ENCODE results near the gene LCE4A.
"Not testable (repeated sequence)": the region's sequence is repeated elsewhere in the genome, so short reads cannot be mapped to it uniquely, and the experiment has no call there.

The LCE4A gene

GRCh38 chr1:152707860-152708259, at the start of gene LCE4A:
TSS of gene LCE4A (plus strand) at chr1:152708160. CDS start at chr1:152709076, 916 bp downstream.
- no peak for DNase-seq (ENCODE audit: low read depth, low spot score)

DNA sequence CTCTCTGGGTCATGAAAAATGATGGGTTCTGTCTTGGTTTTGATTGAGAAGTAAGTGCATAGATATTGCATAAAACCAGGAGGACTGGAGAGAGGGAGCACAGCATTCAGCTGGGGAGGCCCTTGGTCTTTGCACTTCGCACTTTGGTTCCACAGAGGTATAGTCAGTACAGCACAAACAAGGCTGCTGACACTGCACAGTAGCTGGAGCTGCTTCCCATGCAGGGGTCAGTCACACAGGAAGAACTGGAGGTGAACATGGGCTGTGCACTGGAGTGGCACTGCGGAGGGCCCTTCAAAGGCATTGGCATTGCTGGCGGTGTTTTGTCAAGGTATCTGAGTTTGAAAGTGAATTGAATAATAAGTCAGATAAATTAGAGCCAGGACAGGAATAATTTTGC, 49.3 kb upstream of the LCE4A start:
- in situ Hi-C loops (cut with HindIII; ENCODE audit: low sequenced_read_pairs): no loop called here
- DNase-seq (ENCODE audit: low read depth, low spot score): no peak
- TF ChIP-seq, protein P1, sequence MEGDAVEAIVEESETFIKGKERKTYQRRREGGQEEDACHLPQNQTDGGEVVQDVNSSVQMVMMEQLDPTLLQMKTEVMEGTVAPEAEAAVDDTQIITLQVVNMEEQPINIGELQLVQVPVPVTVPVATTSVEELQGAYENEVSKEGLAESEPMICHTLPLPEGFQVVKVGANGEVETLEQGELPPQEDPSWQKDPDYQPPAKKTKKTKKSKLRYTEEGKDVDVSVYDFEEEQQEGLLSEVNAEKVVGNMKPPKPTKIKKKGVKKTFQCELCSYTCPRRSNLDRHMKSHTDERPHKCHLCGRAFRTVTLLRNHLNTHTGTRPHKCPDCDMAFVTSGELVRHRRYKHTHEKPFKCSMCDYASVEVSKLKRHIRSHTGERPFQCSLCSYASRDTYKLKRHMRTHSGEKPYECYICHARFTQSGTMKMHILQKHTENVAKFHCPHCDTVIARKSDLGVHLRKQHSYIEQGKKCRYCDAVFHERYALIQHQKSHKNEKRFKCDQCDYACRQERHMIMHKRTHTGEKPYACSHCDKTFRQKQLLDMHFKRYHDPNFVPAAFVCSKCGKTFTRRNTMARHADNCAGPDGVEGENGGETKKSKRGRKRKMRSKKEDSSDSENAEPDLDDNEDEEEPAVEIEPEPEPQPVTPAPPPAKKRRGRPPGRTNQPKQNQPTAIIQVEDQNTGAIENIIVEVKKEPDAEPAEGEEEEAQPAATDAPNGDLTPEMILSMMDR (IDR thresholded peaks at IDR 0.05; ENCODE audit: low read depth, low read length): no peak
- no peak overlapping the region for H3K4me3 ChIP-seq (ENCODE audit: low read depth, low read length)

More at GRCh38 chr1:152707860-152708259, at the start of gene LCE4A:
- TF ChIP-seq, protein P1 (IDR thresholded peaks at IDR 0.05; ENCODE audit: low read depth, low read length): no peak
- no peak within 1 kb of the TSS for H3K4me3 ChIP-seq (ENCODE audit: low read depth, low read length)
- in situ Hi-C loops (cut with HindIII; ENCODE audit: low sequenced_read_pairs): no loop called here

- in situ Hi-C loops (cut with HindIII; ENCODE audit: low sequenced_read_pairs): no loop called here
- TF ChIP-seq, protein P1 (IDR thresholded peaks at IDR 0.05; ENCODE audit: low read depth, low read length): no peak
- no peak for DNase-seq (ENCODE audit: low read depth, low spot score)
- no peak within 1 kb of the TSS for H3K4me3 ChIP-seq (ENCODE audit: low read depth, low read length)
These were observed 44.9 kb upstream of the LCE4A start, which contains the start of gene LCE2D for GRCh38 chr1:152663098-152663497. TSS of gene LCE2D (plus strand) at chr1:152663380. CDS start at chr1:152664106, 726 bp downstream.

GRCh38 chr1:152666171-152666570, 41.8 kb upstream of the LCE4A start:
- H3K4me3 ChIP-seq (ENCODE audit: low read depth, low read length); DNase-seq (ENCODE audit: low read depth, low spot score); in situ Hi-C loops (cut with HindIII; ENCODE audit: low sequenced_read_pairs): not testable (repeated sequence)

DNA sequence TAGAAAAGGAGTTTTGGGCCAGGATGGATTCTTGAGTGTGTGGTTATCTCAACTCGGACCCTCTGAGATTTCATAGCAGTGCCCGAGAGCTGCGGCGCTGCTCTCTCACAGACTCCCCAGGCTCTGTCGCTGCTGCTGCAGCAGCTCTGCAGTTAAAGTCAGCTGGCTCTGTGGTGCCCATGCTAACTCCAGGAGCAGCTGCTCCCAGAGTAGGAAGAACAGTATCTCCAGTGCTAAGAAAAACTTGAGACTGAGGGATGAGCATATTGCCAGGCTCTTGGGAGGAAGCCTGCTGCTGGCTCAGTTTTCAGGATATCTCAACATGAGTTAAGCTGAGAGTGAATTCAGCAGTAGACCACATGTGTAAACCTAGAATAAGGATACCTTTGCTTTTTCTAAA, 40.3 kb upstream of the LCE4A start:
- in situ Hi-C loops (cut with HindIII; ENCODE audit: low sequenced_read_pairs): no loop called here
- H3K4me3 ChIP-seq (ENCODE audit: low read depth, low read length): no peak overlapping the region
- no peak for DNase-seq (ENCODE audit: low read depth, low spot score)
- TF ChIP-seq, protein P1 (IDR thresholded peaks at IDR 0.05; ENCODE audit: low read depth, low read length): no peak

GRCh38 chr1:152673016-152673415, 34.9 kb upstream of the LCE4A start:
- DNase-seq (ENCODE audit: low read depth, low spot score): no peak
- in situ Hi-C loops (cut with HindIII; ENCODE audit: low sequenced_read_pairs): no loop called here
- TF ChIP-seq, protein P1 (IDR thresholded peaks at IDR 0.05; ENCODE audit: low read depth, low read length): no peak
- no peak overlapping the region for H3K4me3 ChIP-seq (ENCODE audit: low read depth, low read length)

DNA sequence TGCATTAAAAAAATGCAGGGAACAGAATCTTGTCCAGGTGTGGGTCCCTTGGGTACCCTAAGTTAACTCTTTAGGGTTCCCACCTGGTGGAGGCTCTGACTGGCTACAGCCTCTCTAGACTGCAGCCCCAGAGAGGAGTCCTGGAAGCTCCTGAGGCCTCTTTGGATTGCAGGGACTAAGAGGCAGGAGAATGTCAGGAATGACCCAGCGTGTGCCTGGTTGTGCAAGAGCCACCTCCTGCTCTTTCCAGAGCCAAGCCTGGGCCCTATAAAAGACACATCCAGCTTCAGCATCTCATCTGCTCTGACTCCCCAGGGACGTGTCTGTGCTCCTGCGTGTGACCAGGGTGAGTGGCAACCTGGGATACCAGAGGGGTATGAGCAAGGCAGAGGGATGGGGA, 33.0 kb upstream of the LCE4A start, which contains the start of gene LCE2C:
TSS of gene LCE2C (plus strand) at position 297 of the 400 bp plus-strand sequence. CDS start 737 bp downstream, outside the sequence.
- DNase-seq (ENCODE audit: low read depth, low spot score); in situ Hi-C loops (cut with HindIII; ENCODE audit: low sequenced_read_pairs); H3K4me3 ChIP-seq (ENCODE audit: low read depth, low read length): not testable (repeated sequence)

DNA sequence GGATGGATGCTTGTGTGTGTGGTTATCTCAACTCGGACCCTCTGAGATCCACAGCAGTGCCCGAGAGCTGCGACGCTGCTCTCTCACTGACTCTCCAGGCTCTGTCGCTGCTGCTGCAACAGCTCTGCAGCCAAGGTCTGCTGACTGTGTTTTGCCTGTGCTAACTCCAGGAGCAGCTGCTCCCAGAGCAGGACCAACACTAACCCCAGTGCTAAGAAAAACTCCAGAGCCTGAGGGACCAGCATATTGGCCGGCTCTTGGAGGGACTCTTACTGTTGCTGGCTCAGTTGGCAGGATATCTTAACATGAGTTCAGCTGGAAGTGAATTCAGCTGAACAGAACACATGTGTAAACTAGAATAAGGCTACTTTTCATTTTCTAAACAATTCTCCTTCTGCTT, 28.5 kb upstream of the LCE4A start:
- H3K4me3 ChIP-seq (ENCODE audit: low read depth, low read length): no peak overlapping the region
- in situ Hi-C loops (cut with HindIII; ENCODE audit: low sequenced_read_pairs): no loop called here
- TF ChIP-seq, protein P1 (IDR thresholded peaks at IDR 0.05; ENCODE audit: low read depth, low read length): no peak
- no peak for DNase-seq (ENCODE audit: low read depth, low spot score)

Data from astrocyte of the spinal cord (primary cell).